Psoas muscle (tissue), 8 donors: ENCODE results near the gene IQCH. TPM values are rescaled to one million over a fixed set of nuclear protein-coding genes. Genes with fewer than 3 reads are reported as not detected.

ENCODE experiments used
- ATAC-seq, 4 donors: fragments of 200-7000 bp; cut with Tn5 transposase; one replicate each; pipeline ENCODE4 v1.9.1; 2020; ENCODE audit warnings: moderate library complexity in 3 of 4, mild to moderate bottlenecking in 2 of 4
- DNase-seq, 2 donors: peaks; one replicate each; pipeline ENCODE4 v3.0.0-alpha.2; 2020
- H3K27ac ChIP-seq: fragments of 200-600 bp; one replicate; pipeline ENCODE4 v1.8.0; 2022
- H3K27me3 ChIP-seq, 3 donors: fragments of 200-600 bp in 1 of 3; one replicate each; pipeline versions ENCODE4 v1.6.1 to v1.8.0; 2013 to 2022; ENCODE audit warnings: low read length in 2 of 3, mild to moderate bottlenecking in 2 of 3, moderate library complexity in 1 of 3; ENCODE audit not compliant: insufficient read depth in 3 of 3
- H3K36me3 ChIP-seq, 2 donors: fragments of 200-600 bp in 1 of 2; one replicate each; pipeline versions ENCODE4 v1.6.1 to v1.8.0; 2013 to 2022; ENCODE audit warnings: low read depth in 1 of 2, mild to moderate bottlenecking in 1 of 2, moderate library complexity in 1 of 2; ENCODE audit not compliant: insufficient read depth in 1 of 2
- H3K4me1 ChIP-seq: fragments of 200-600 bp; one replicate; pipeline ENCODE4 v1.8.0; 2022
- H3K4me3 ChIP-seq: fragments of 200-600 bp; one replicate; pipeline ENCODE4 v1.8.0; 2022; ENCODE audit warnings: mild to moderate bottlenecking
- H3K9me3 ChIP-seq: fragments of 200-600 bp; one replicate; pipeline ENCODE4 v1.8.0; 2022
- CTCF ChIP-seq: fragments of 200-600 bp; IDR thresholded peaks from one replicate; pipeline ENCODE4 v1.8.0; 2022; ENCODE audit warnings: antibody characterized with exemption
- WGBS, 3 donors: extraction: QIAGEN DNeasy Blood & Tissue Kit; methylation state at CpG; one replicate each; pipeline versions ENCODE4 v1.1.6 to v1.1.7; 2013; 5-methylcytosine and 5-hydroxymethylcytosine counted together
- intact Hi-C, 2 donors: fragments of 100-400 bp; cut with DNase I; formaldehyde crosslinking; loops; one replicate each; pipeline versions ENCODE4 v1.11.0 to v1.14.2; 2022
- polyA plus RNA-seq, 3 donors: library from polyadenylated mRNA; stranded (reverse); fragments of 200-250 nt; gene quantifications; one replicate each; pipeline ENCODE4 v1.2.3, GENCODE V29; 2013
- total RNA-seq, 4 donors: library from RNA; stranded (reverse); fragmentation: NEBNext Ultra II Directional in 2 of 4; extraction: Animal tissue kit (Norgen Biotek cat#: 25700) in 2 of 4; gene quantifications; one replicate each; pipeline versions ENCODE4 v1.2.1 to v1.2.4, GENCODE V29; 2021 to 2023
- donor health status: healthy with polysubstance abuse.
- donor health status: DM: no; HTN: no; CAD: no; lungs with moderate emphysema.
- donor health status: Bipolar disorder and iron deficiency.
- donor health status: healthy.
- donor health status: DM: yes; HTN: yes; CAD: no.
- donor health status: DM: no; HTN: no; CAD: no.
- donor health status: DM: no; HTN: no; CAD: no.
- donor health status: DM: yes; HTN: yes; CAD: no.

Gene IQCH
- total and polyA plus RNA-seq, 7 donors: 0.27 to 1.0 (median 0.60) TPM

GRCh38 chr15:67322481-67322880, 67.9 kb downstream of the IQCH start:
- H3K4me1 ChIP-seq: no peaks in the 10 kb centered on the region
- DNase-seq (no peak), ATAC-seq (peak in 2 of 4 donors; percentile 42 to 43)
- H3K9me3 ChIP-seq: no peaks in the 10 kb centered on the region
- no peak overlapping the region for H3K4me3 ChIP-seq
- H3K27ac ChIP-seq: no peak overlapping the region
- no peak for TF ChIP-seq CTCF
- intact Hi-C loops: no loop called here
- no peaks in the 10 kb centered on the region for H3K27me3 ChIP-seq
- H3K36me3 ChIP-seq: no peaks in the 10 kb centered on the region
- WGBS, 3 donors: 67 to 77% (median 68%) methylated on average over 4 of the region's 4 CpGs

DNA sequence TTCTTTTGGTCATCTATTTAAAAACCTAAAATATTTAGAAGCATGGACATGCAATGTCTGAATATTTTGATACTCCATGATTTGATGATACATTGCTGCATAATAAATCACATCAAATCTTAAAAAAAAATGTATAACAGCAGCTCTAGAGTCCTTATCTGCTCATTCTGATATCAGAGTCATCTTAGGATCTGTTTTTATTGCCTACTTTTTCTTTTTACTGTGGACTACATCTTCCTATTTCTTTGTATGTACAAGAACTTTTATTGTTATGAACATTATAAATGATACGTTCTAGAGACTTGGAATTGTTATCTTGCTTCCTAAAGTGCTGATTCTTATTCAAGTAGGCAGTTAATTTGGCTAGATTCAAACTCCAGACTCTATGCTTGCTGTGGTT, 72.7 kb downstream of the IQCH start:
- intact Hi-C loops: no loop called here
- DNase-seq: no peak
- no peaks in the 10 kb centered on the region for H3K27me3 ChIP-seq

DNA sequence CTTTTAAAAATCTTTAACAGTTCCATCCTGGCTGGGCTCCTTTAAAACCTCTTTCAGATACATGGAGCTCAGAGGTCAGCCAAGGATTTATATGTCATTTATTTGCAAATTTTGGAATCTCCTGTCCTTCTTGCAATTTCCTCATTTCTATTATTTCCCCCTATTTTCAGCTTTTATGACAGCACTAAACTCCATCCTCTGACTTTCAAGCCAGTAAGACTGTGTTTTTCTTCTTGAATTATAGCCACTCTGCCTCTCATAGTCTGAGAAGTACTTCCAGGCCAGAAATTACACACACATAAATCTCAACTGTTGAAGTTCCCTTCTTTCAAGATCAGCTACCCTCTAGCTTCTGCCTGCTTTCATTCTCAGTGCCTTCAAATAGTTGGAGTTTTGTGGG, 73.2 kb downstream of the IQCH start:
- no peak for TF ChIP-seq CTCF
- H3K27ac ChIP-seq: no peak overlapping the region
- no peaks in the 10 kb centered on the region for H3K36me3 ChIP-seq
- ATAC-seq (no peak), DNase-seq (no peak)
- no peaks in the 10 kb centered on the region for H3K4me1 ChIP-seq
- no peak overlapping the region for H3K4me3 ChIP-seq
- intact Hi-C loops: no loop called here
- no peaks in the 10 kb centered on the region for H3K9me3 ChIP-seq
- no peaks in the 10 kb centered on the region for H3K27me3 ChIP-seq

More for the DNA sequence above, 72.7 kb downstream of the IQCH start:
- H3K27ac ChIP-seq: no peak overlapping the region
- TF ChIP-seq CTCF: no peak
- WGBS, 3 donors: 76 to 94% (median 89%) methylated on average over 1 of the region's 1 CpG
- no peaks in the 10 kb centered on the region for H3K36me3 ChIP-seq
- H3K9me3 ChIP-seq: no peaks in the 10 kb centered on the region
- H3K4me1 ChIP-seq: no peaks in the 10 kb centered on the region
- ATAC-seq: no peak
- H3K4me3 ChIP-seq: no peak overlapping the region

DNA sequence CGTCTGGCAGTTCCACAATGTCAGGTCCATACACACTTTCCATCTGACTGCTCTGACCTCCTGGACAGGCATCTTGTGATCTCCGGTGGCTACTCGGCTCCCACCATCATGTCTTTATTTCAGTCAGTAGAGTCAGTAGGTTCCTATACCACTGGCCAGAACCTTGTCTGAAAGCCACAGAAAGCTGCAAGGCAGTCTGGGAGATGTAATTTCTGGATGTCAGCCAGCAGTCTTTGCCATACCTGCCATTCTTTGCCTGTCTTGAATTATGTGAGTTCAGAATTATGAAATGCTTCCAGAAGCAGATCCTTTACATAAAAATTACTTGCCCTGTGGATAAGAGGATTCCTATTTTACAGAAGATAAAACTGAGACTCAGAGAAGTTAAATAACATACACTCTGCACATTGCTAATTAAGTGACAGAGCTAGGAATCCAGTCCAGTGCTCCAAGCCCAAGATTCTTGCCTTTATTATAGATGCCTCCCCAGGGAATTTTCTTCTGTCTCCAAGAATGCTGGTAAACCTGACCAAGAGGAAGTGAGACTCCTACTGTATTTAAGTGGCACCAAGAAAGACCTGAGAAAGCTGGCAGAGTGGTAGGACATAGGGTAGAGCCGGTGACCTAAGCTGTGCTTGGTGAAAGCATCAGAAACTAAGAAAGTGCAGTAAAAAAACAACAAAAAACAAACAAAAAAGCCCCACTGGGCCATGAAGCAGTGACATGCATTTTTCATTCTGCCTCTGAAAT, 75.6 kb downstream of the IQCH start:
- Histone ChIP-seq H3K36me3 (no peaks in the 10 kb centered on the region), H3K9me3 (no peaks in the 10 kb centered on the region), H3K27me3 (no peaks in the 10 kb centered on the region), H3K27ac (no peak overlapping the region), H3K4me1 (no peaks in the 10 kb centered on the region), H3K4me3 (no peak overlapping the region)
- intact Hi-C loops: no loop called here
- 90 to 93% (median 91%) methylated on average over 4 of the region's 4 CpGs for whole genome bisulfite sequencing, 3 donors
- DNase-seq: no peak
- no peak for TF ChIP-seq CTCF
- ATAC-seq: no peak

DNA sequence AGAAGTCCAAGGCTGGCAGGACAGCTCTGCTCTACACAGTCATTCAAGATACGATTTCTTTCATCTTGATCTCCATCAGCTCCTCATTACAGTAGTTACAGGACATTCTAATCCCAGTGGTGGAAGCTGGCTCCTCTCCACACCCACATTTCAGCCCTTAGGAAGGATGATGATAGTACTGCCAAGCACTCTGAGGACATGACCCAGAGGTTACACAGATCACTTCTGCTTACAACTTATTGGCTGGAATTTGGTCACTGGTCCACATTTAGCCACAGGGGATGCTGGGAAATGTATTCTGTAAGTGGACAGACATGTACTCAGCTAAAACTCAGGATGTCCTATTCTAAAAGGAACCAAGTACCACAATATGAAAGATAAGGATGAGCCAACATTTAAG, 77.1 kb downstream of the IQCH start:
- Histone ChIP-seq H3K36me3 (no peaks in the 10 kb centered on the region), H3K27me3 (no peaks in the 10 kb centered on the region), H3K4me3 (no peak overlapping the region), H3K4me1 (no peaks in the 10 kb centered on the region), H3K27ac (no peak overlapping the region), H3K9me3 (no peaks in the 10 kb centered on the region)
- 6 to 13% (median 11%) methylated on average over 1 of the region's 1 CpG for WGBS, 3 donors
- TF ChIP-seq CTCF: no peak
- DNase-seq: no peak
- intact Hi-C loops: no loop called here
- peak; percentile 37 to 91 (median 76) for ATAC-seq
